Astrocyte (in vitro differentiated cells and primary cell): ENCODE results near the gene PLS1. TPM values are rescaled to one million over a fixed set of nuclear protein-coding genes. Genes with fewer than 3 reads are reported as not detected.
"Not testable (repeated sequence)": the region's sequence is repeated elsewhere in the genome, so short reads cannot be mapped to it uniquely, and the experiment has no call there.

Source experiments
- DNase-seq: peaks from one replicate; pipeline ENCODE4 v3.0.0-alpha.2; 2010; ENCODE audit warnings: low read depth
- FAIRE-seq: peaks from 2 replicates; lab custom pipeline; 2011; peaks lifted over from hg19 to GRCh38; lab: Jason Lieb, UNC
- H2AFZ ChIP-seq: 2 replicates; pipeline ENCODE4 v1.6.0; 2012; ENCODE audit warnings: low read depth, low read length, inconsistent platforms
- H3K27ac ChIP-seq: 2 replicates; pipeline ENCODE4 v1.5.1; 2011; ENCODE audit warnings: low read depth, low read length, inconsistent platforms
- H3K27me3 ChIP-seq: 2 replicates; pipeline ENCODE4 v1.6.0; 2011; ENCODE audit warnings: low read length, inconsistent platforms; ENCODE audit not compliant: insufficient read depth
- H3K36me3 ChIP-seq: 2 replicates; pipeline ENCODE4 v1.5.1; 2011; ENCODE audit warnings: low read length, inconsistent platforms; ENCODE audit not compliant: insufficient read depth
- H3K4me1 ChIP-seq: 2 replicates; pipeline ENCODE4 v1.5.1; 2011; ENCODE audit warnings: low read length, inconsistent platforms; ENCODE audit not compliant: insufficient read depth
- H3K4me2 ChIP-seq: 2 replicates; pipeline ENCODE4 v1.6.0; 2012; ENCODE audit warnings: low read length, inconsistent platforms
- H3K4me3 ChIP-seq: 2 replicates; pipeline ENCODE4 v1.5.1; 2011; ENCODE audit warnings: low read depth, mild to moderate bottlenecking, low read length, inconsistent platforms; ENCODE audit not compliant: insufficient read depth
- H3K79me2 ChIP-seq: 2 replicates; pipeline ENCODE4 v1.6.0; 2012; ENCODE audit warnings: mild to moderate bottlenecking, low read length, inconsistent platforms; ENCODE audit not compliant: insufficient read depth
- H3K9ac ChIP-seq: 2 replicates; pipeline ENCODE4 v1.6.0; 2012; ENCODE audit warnings: mild to moderate bottlenecking, low read length, inconsistent platforms
- H3K9me3 ChIP-seq: 2 replicates; pipeline ENCODE4 v1.5.1; 2012; ENCODE audit warnings: low read depth, mild to moderate bottlenecking, low read length, inconsistent platforms; ENCODE audit not compliant: insufficient read depth
- H4K20me1 ChIP-seq: 2 replicates; pipeline ENCODE4 v1.6.0; 2012; ENCODE audit warnings: low read length, inconsistent platforms; ENCODE audit not compliant: insufficient read depth
- H3K27ac Mint-ChIP-seq: one replicate; pipeline ENCODE4 v1.8.0; 2021; ENCODE audit warnings: mild to moderate bottlenecking, mixed read lengths; ENCODE audit not compliant: unreplicated experiment
- H3K27me3 Mint-ChIP-seq: one replicate; pipeline ENCODE4 v1.8.0; 2021; ENCODE audit warnings: low read depth, mixed read lengths; ENCODE audit not compliant: unreplicated experiment
- H3K36me3 Mint-ChIP-seq: one replicate; pipeline ENCODE4 v1.8.0; 2021; ENCODE audit warnings: low read depth, mixed read lengths; ENCODE audit not compliant: unreplicated experiment
- H3K4me1 Mint-ChIP-seq: one replicate; pipeline ENCODE4 v1.8.0; 2021; ENCODE audit warnings: low read depth, mixed read lengths; ENCODE audit not compliant: unreplicated experiment
- H3K4me3 Mint-ChIP-seq: one replicate; pipeline ENCODE4 v1.8.0; 2021; ENCODE audit warnings: mild to moderate bottlenecking, moderate library complexity, mixed read lengths; ENCODE audit not compliant: unreplicated experiment
- H3K9me3 Mint-ChIP-seq: one replicate; pipeline ENCODE4 v1.8.0; 2021; ENCODE audit warnings: mild to moderate bottlenecking, mixed read lengths; ENCODE audit not compliant: unreplicated experiment
- EZH2 ChIP-seq: IDR thresholded peaks from 2 replicates; pipeline ENCODE4 v1.6.1; 2012; ENCODE audit warnings: mild to moderate bottlenecking, low read length, inconsistent platforms; ENCODE audit not compliant: insufficient read depth
- total RNA-seq: library from RNA; stranded (reverse); gene quantifications from 2 replicates; pipeline ENCODE4 v1.2.1, GENCODE V29; 2021
- TF ChIP-seq, protein P1 (sequence below): IDR thresholded peaks from 2 replicates; pipeline ENCODE4 v1.5.1; 2011; ENCODE audit warnings: low read depth, mild to moderate bottlenecking, inconsistent platforms, low read length, moderate library complexity; ENCODE audit not compliant: insufficient read depth

The PLS1 gene
- total RNA-seq, 1 donor from 2014 or later = 7.8 TPM

GRCh38 chr3:142738396-142738795 lies 142.2 kb downstream of the PLS1 start:
- Mint-ChIP-seq H3K9me3 (no peaks in the 10 kb centered on the region), H3K36me3 (no peaks in the 10 kb centered on the region), H3K27me3 (no peaks in the 10 kb centered on the region), H3K4me1 (peaks cover 1% of the 10 kb centered on the region), H3K4me3 (no peak overlapping the region), H3K27ac (no peak overlapping the region)
- FAIRE-seq (no peak), DNase-seq (no peak)
- no peaks in the 10 kb centered on the region for H3K4me1 ChIP-seq
- no peak overlapping the region for H3K4me2 ChIP-seq
- H3K9me3 ChIP-seq = no peaks in the 10 kb centered on the region
- H3K4me3 ChIP-seq = no peak overlapping the region
- H3K27me3 ChIP-seq = no peaks in the 10 kb centered on the region
- no peak overlapping the region for H3K9ac ChIP-seq
- no peaks in the 10 kb centered on the region for H3K36me3 ChIP-seq
- H3K79me2 ChIP-seq = no peaks in the 10 kb centered on the region
- no peaks in the 10 kb centered on the region for H4K20me1 ChIP-seq
- H3K27ac ChIP-seq = no peak overlapping the region
- H2AFZ ChIP-seq = no peak overlapping the region
- TF ChIP-seq, protein P1, sequence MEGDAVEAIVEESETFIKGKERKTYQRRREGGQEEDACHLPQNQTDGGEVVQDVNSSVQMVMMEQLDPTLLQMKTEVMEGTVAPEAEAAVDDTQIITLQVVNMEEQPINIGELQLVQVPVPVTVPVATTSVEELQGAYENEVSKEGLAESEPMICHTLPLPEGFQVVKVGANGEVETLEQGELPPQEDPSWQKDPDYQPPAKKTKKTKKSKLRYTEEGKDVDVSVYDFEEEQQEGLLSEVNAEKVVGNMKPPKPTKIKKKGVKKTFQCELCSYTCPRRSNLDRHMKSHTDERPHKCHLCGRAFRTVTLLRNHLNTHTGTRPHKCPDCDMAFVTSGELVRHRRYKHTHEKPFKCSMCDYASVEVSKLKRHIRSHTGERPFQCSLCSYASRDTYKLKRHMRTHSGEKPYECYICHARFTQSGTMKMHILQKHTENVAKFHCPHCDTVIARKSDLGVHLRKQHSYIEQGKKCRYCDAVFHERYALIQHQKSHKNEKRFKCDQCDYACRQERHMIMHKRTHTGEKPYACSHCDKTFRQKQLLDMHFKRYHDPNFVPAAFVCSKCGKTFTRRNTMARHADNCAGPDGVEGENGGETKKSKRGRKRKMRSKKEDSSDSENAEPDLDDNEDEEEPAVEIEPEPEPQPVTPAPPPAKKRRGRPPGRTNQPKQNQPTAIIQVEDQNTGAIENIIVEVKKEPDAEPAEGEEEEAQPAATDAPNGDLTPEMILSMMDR = no peak
- TF ChIP-seq EZH2 = no peak

DNA sequence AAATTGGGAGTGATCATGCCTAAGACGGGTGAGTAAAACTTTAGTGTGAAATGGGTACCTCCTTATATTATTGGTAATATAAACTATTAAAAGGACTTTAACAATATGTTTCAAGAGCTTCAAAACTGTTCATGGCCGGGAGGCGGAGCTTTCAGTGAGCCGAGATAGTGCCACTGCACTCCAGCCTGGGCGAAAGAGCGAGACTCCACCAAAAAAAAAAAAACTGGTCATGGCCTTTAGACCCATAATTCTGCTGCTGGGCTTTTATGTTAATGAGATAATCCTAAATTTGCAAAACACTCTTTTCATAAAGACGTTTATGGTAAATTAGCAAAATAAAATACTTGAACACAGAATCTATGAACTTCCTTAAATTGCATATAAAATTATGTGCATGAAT lies 150.5 kb downstream of the PLS1 start:
- FAIRE-seq (no peak), DNase-seq (no peak)
- no peaks in the 10 kb centered on the region for H3K4me1 ChIP-seq
- no peak overlapping the region for H3K27ac Mint-ChIP-seq
- peaks cover 13% of the 10 kb centered on the region for H3K36me3 Mint-ChIP-seq
- peaks cover 5% of the 10 kb centered on the region for H3K36me3 ChIP-seq
- no peak overlapping the region for H3K27ac ChIP-seq
- H3K4me2 ChIP-seq = no peak overlapping the region
- no peaks in the 10 kb centered on the region for H3K27me3 Mint-ChIP-seq
- H3K27me3 ChIP-seq = no peaks in the 10 kb centered on the region
- H4K20me1 ChIP-seq = no peaks in the 10 kb centered on the region
- no peak overlapping the region for H3K4me3 Mint-ChIP-seq
- no peaks in the 10 kb centered on the region for H3K4me1 Mint-ChIP-seq
- H3K9me3 ChIP-seq = no peaks in the 10 kb centered on the region
- H3K9me3 Mint-ChIP-seq = peaks cover 6% of the 10 kb centered on the region
- no peak overlapping the region for H3K4me3 ChIP-seq
- no peak overlapping the region for H2AFZ ChIP-seq
- H3K9ac ChIP-seq = no peak overlapping the region
- H3K79me2 ChIP-seq = no peaks in the 10 kb centered on the region
- TF ChIP-seq, protein P1 = no peak
- no peak for TF ChIP-seq EZH2

DNA sequence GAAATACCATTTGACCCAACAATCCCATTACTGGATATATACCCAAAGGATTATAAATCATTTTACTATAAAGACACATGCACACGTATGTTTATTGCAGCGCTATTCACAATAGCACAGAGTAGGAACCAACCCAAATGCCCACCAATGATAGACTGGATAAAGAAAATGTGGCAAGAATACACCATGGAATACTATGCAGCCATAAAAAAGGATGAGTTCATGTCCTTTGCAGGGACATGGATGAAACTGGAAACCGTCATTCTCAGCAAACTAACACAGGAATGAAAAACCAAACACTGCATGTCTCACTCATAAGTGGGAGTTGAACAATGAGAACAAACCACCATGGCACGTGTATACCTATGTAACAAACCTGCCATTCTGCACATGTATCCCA lies 154.3 kb downstream of the PLS1 start:
- not testable (repeated sequence) for H3K36me3 ChIP-seq, H3K27ac ChIP-seq, H3K9ac ChIP-seq, DNase-seq, H3K9me3 ChIP-seq, H4K20me1 ChIP-seq, H3K27me3 ChIP-seq, H2AFZ ChIP-seq, H3K4me2 ChIP-seq, FAIRE-seq, H3K79me2 ChIP-seq, H3K4me1 Mint-ChIP-seq, H3K27me3 Mint-ChIP-seq, H3K4me1 ChIP-seq, H3K9me3 Mint-ChIP-seq, H3K4me3 ChIP-seq, H3K4me3 Mint-ChIP-seq, H3K27ac Mint-ChIP-seq
- peaks cover 15% of the 10 kb centered on the region for H3K36me3 Mint-ChIP-seq

GRCh38 chr3:142752605-142753004 lies 156.4 kb downstream of the PLS1 start:
- not testable (repeated sequence) for H4K20me1 ChIP-seq, H2AFZ ChIP-seq, H3K27me3 Mint-ChIP-seq, H3K9me3 ChIP-seq, H3K79me2 ChIP-seq, H3K4me2 ChIP-seq, DNase-seq, H3K36me3 ChIP-seq, H3K4me3 ChIP-seq, H3K27me3 ChIP-seq, FAIRE-seq, H3K9ac ChIP-seq, H3K4me1 ChIP-seq, H3K27ac Mint-ChIP-seq, H3K27ac ChIP-seq, H3K4me3 Mint-ChIP-seq, H3K9me3 Mint-ChIP-seq, H3K4me1 Mint-ChIP-seq
- H3K36me3 Mint-ChIP-seq = peaks cover 15% of the 10 kb centered on the region
